Measurements from ENCODE around the gene TUBB2B.
A peak's percentile ranks its signal among the peaks of the same experiment; 100 is the strongest.
"Not testable (repeated sequence)": the region's sequence is repeated elsewhere in the genome, so short reads cannot be mapped to it uniquely, and the experiment has no call there.

Gene TUBB2B

GRCh38 chr6:3209114-3210023, 18.1 kb downstream of the TUBB2B start:
- DNase-seq: peak; percentile 78

- DNase-seq: no peak
Observed at GRCh38 chr6:3208775-3209113, 18.7 kb downstream of the TUBB2B start.

- DNase-seq: no peak
Observed at GRCh38 chr6:3208098-3208774, 19.2 kb downstream of the TUBB2B start.

- no peak for DNase-seq
Observed at GRCh38 chr6:3206339-3207015, 21.0 kb downstream of the TUBB2B start.

GRCh38 chr6:3205913-3206312, 21.5 kb downstream of the TUBB2B start:
- DNase-seq: no peak

GRCh38 chr6:3204921-3205320, 22.5 kb downstream of the TUBB2B start:
- no peak for DNase-seq

GRCh38 chr6:3202999-3203696, 24.3 kb downstream of the TUBB2B start:
- DNase-seq: no peak

GRCh38 chr6:3201388-3201787, 26.1 kb downstream of the TUBB2B start:
- DNase-seq: no peak

GRCh38 chr6:3200682-3201081, 26.8 kb downstream of the TUBB2B start:
- DNase-seq: no peak

GRCh38 chr6:3199382-3199781, 28.1 kb downstream of the TUBB2B start:
- no peak for DNase-seq

GRCh38 chr6:3197734-3198133, 29.7 kb downstream of the TUBB2B start:
- not testable (repeated sequence) for DNase-seq

GRCh38 chr6:3196770-3197169, 30.7 kb downstream of the TUBB2B start:
- no peak for DNase-seq

GRCh38 chr6:3195695-3196497, 31.6 kb downstream of the TUBB2B start:
- DNase-seq: no peak

GRCh38 chr6:3195420-3195694, 32.1 kb downstream of the TUBB2B start:
- DNase-seq: no peak

GRCh38 chr6:3194535-3195419, 32.7 kb downstream of the TUBB2B start:
- no peak for DNase-seq

GRCh38 chr6:3193102-3193849, 34.2 kb downstream of the TUBB2B start:
- DNase-seq: no peak

GRCh38 chr6:3190779-3191178, 36.7 kb downstream of the TUBB2B start:
- DNase-seq: no peak

- no peak for DNase-seq
Observed at GRCh38 chr6:3190056-3190455, 37.4 kb downstream of the TUBB2B start.

GRCh38 chr6:3189192-3189591, 38.3 kb downstream of the TUBB2B start:
- DNase-seq: not testable (repeated sequence)

GRCh38 chr6:3188262-3188661, 39.2 kb downstream of the TUBB2B start:
- DNase-seq: no peak

GRCh38 chr6:3186974-3187382, 40.5 kb downstream of the TUBB2B start:
- DNase-seq: no peak

Measured in stimulated activated CD8-positive, alpha-beta memory T cell treated with anti-CD3 and anti-CD28 coated beads, Interleukin-4, amount 100 ng/mL, for 48 hours (primary cell).